ENCODE data around the gene MFAP1.
"Not testable (repeated sequence)": the region's sequence is repeated elsewhere in the genome, so short reads cannot be mapped to it uniquely, and the experiment has no call there.

Gene MFAP1, protein sequence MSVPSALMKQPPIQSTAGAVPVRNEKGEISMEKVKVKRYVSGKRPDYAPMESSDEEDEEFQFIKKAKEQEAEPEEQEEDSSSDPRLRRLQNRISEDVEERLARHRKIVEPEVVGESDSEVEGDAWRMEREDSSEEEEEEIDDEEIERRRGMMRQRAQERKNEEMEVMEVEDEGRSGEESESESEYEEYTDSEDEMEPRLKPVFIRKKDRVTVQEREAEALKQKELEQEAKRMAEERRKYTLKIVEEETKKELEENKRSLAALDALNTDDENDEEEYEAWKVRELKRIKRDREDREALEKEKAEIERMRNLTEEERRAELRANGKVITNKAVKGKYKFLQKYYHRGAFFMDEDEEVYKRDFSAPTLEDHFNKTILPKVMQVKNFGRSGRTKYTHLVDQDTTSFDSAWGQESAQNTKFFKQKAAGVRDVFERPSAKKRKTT

GRCh38 chr15:43824302-43825246, at the start of gene MFAP1:
Gene MFAP1, minus strand, starts transcription at chr15:43824690. Its CDS starts 121 bp downstream, at chr15:43824569.
- peak; percentile 88 to 91 for DNase-seq (ENCODE audit: low read depth in 2 of 2)

- DNase-seq (ENCODE audit: low read depth in 2 of 2) = no peak
Observed at GRCh38 chr15:43873651-43874050, 49.2 kb upstream of the MFAP1 start.

- DNase-seq (ENCODE audit: low read depth in 2 of 2) = no peak
Observed at GRCh38 chr15:43872416-43873020, 48.0 kb upstream of the MFAP1 start.

DNA sequence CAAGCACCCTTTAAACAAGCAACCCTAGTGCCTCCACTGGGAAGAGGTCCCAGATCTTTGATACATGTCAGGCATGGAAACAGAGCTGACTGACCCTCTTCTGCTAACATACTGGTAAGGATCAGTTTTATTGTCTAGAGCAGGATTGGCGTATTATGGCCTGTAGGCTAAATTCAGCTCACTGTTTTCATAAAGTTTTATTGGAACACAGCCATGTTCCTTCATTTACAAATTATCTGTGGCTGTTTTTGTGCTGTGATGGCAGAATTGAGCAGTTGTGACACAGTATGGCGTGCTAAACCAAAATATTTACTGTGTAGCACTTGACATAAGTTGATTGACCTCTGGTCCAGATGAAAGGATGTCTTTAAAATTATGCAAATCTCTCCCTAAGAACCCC, 47.3 kb upstream of the MFAP1 start:
- no peak for DNase-seq (ENCODE audit: low read depth in 2 of 2)

- no peak for DNase-seq (ENCODE audit: low read depth in 2 of 2)
Observed at GRCh38 chr15:43868406-43868805, 43.9 kb upstream of the MFAP1 start.

DNA sequence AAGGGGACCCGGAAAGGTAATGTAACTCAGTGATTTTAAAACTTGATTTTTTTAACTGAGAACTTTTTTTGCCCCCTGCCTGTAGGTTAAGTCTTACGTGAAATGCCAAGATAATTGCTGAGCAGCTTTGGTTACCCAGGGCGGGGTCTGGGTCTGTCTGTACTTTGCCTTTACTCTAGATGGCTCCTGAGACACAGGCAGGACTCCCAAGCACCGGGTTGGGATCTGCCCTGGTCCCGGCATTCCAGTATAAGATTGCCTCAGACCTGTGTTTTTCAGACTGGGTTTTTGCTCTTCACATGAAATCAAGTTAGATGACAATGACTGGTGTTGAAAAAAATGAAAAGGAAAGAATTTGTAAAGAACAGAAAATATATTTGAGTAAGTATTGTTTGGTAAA, 42.6 kb upstream of the MFAP1 start:
- DNase-seq (ENCODE audit: low read depth in 2 of 2) = no peak

DNA sequence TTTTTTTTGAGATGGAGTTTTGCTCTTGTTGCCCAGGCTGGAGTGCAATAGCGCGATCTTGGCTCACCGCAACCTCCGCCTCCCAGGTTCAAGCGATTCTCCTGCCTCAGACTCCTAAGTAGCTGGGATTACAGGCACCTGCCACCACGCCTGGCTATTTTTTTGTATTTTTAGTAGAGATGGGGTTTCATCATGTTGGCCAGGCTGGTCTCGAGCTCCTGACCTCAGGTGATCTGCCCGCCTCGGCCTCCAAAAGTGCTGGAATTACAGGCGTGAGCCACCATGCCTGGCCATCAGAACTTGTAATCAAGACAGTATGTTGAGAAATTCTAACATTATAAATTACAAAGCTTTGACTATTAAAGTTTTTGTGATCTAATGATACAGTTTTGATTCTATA, 42.1 kb upstream of the MFAP1 start:
- DNase-seq (ENCODE audit: low read depth in 2 of 2) = not testable (repeated sequence)

GRCh38 chr15:43859546-43859945, 35.1 kb upstream of the MFAP1 start:
- no peak for DNase-seq (ENCODE audit: low read depth in 2 of 2)

- no peak for DNase-seq (ENCODE audit: low read depth in 2 of 2)
Observed at GRCh38 chr15:43854801-43855200, 30.3 kb upstream of the MFAP1 start.

- no peak for DNase-seq (ENCODE audit: low read depth in 2 of 2)
Observed at GRCh38 chr15:43852607-43853006, 28.1 kb upstream of the MFAP1 start.

DNA sequence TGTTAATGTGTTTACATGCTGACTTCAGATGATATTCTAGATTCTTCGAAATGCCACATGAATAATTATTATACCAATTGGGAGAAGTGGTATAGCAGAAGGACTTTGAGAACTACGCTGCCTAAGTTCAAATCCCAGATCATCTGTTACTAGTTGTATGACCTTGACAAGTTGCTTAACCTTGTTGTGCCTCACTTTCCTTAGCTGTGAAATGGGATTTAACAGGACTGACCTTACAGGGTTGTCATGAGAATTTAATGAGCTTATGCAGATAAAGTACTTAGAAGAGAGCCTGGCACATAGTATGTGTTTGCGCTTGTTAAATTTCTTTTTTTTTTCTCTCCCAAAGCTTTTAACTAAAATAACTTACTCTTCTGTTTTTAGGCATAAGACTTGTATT, 26.8 kb upstream of the MFAP1 start:
- DNase-seq (ENCODE audit: low read depth in 2 of 2) = no peak

- no peak for DNase-seq (ENCODE audit: low read depth in 2 of 2)
Observed at GRCh38 chr15:43845421-43845820, 20.9 kb upstream of the MFAP1 start.

DNA sequence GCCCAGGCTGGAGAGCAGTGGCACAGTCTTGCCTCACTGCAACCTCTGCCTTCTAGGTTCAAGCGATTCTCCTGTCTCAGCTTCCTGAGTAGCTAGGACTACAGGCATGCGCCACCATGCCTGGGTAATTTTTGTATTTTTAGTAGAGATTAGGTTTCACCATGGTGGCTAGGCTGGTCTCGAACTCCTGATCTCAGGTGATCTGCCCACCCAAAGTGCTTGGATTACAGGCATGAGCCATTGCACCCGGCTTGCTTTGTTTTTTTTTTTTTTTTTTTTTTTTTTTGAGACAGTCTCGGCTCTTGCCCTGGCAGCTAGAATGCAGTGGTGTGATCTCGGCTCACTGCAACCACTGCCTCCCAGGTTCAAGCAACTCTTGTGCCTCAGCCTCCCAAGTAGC, 8.0 kb upstream of the MFAP1 start:
- DNase-seq (ENCODE audit: low read depth in 2 of 2) = not testable (repeated sequence)

GRCh38 chr15:43831519-43832052, 7.1 kb upstream of the MFAP1 start:
- not testable (repeated sequence) for DNase-seq (ENCODE audit: low read depth in 2 of 2)

GRCh38 chr15:43830691-43831275, 6.3 kb upstream of the MFAP1 start:
- not testable (repeated sequence) for DNase-seq (ENCODE audit: low read depth in 2 of 2)

DNA sequence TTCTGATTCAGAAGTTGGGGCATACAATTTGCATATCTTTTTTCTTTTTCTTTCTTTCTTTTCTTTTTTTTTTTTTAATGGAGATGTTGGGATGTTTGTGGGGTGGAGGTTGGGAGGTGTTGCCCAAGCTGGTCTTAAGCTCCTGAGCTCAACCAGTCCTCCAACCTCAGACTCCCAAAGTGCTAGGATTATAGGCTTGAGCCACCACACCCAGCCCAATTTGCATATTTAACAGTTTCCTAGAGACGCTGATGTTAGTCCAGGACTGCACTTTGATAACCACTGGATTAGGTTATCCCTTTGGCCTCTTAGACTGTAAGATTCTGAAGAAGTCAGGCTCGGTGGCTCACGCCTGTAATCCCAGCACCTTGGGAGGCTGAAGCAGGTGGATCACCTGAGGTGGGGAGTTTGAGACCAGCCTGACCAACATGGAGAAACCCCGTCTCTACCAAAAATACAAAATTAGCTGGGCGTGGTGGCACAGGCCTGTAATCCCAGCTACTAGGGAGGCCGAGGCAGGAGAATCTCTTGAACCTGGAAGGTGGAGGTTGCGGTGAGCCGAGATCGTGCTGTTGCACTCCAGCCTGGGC, 5.6 kb upstream of the MFAP1 start:
- not testable (repeated sequence) for DNase-seq (ENCODE audit: low read depth in 2 of 2)

- peak in 1 of 2 donors; percentile 16 for DNase-seq (ENCODE audit: low read depth in 2 of 2)
Observed at GRCh38 chr15:43828061-43828657, 3.7 kb upstream of the MFAP1 start.

DNA sequence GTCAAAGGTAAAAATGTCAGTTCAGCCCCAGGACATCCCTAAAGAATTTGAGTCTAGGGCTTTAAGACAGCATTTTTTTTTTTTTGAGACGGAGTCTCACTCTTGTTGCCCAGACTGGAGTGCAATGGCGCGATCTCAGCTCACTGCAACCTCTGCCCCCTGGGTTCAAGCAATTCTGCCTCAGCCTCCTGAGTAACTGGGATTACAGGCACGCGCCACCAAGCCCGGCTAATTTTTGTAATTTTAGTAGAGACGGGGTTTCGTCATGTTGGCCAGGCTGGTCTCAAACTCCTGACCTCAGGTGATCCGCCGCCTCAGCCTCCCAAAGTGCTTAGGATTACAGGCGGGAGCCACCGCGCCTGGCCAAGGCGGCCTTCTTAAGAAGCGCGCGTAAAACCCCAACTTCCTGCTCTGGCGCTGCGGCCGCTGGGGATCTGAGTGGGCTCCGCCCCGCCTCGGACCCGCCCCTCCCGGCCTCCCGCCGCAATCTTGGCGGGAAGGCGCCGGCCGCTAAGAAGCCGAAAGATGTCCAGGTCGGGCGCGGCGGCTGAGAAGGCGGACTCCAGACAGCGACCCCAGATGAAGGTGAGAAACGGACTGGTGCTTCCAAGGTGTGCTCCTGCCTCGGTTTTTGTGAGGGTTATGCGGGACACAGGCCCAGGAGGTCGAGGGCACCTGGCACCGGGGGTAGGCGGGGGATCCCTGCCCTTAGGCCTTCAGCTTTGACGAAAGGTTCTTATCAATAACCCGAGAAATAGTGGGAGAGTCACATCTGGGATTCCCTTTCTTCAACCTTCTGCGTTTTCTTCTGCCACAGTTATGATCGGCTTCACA, 2.2 kb upstream of the MFAP1 start, which contains the start of gene WDR76:
Gene WDR76, plus strand, starts transcription at position 495 of the 834 bp plus-strand sequence. Its CDS starts 31 bp downstream, at position 526.
- peak; percentile 76 to 78 for DNase-seq (ENCODE audit: low read depth in 2 of 2)

DNA sequence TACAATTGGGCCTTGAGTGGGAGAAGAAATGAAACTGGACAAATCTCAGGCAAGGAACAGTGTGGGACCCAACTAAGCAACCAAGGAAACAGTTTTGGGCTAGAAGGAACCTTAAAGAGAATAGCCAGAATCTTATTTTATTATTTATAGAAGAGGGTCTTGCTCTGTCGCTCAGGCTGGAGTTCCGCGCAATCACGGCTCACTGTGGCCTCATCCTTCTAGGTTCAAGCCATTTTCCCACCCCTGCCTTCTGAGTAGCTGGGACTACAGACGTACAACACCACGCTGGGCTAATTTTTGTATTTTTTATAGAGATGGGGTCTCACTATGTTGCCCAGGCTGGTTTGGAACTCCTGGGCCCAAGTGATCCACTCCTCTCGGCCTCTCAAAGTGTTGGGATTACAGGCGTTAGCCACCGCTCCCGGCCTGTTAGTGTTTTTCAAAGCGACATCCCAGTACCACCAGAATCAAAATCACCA, 1.6 kb upstream of the MFAP1 start:
- DNase-seq (ENCODE audit: low read depth in 2 of 2) = no peak
